ENCODE data around the gene USP27X. TPM values are rescaled to one million over a fixed set of nuclear protein-coding genes. Genes with fewer than 3 reads are reported as not detected.

Gene USP27X
- total RNA-seq, 1 donor from 2014 or later, result 2.7 TPM

GRCh38 chrX:49922291-49923241 is 43.3 kb downstream of the USP27X start, which contains the start of gene CLCN5:
TSS of gene CLCN5 (plus strand) at chrX:49922596. CDS start at chrX:49925299, 2,703 bp downstream.
- peak within 1 kb of the TSS; percentile 87 for H2AFZ ChIP-seq (ENCODE audit: low read depth, low read length)
- H3K9ac ChIP-seq (ENCODE audit: low read length), result peak within 1 kb of the TSS; percentile 83
- no peaks in the 10 kb centered on the region for H4K20me1 ChIP-seq (ENCODE audit: insufficient read depth, low read length)
- Mint-ChIP-seq H3K27ac (ENCODE audit: unreplicated experiment) (peak within 1 kb of the TSS; percentile 80), H3K4me1 (ENCODE audit: low read depth, unreplicated experiment) (peaks cover 12% of the 10 kb centered on the region), H3K9me3 (ENCODE audit: unreplicated experiment) (no peaks in the 10 kb centered on the region), H3K27me3 (ENCODE audit: low read depth, unreplicated experiment) (no peaks in the 10 kb centered on the region), H3K36me3 (ENCODE audit: low read depth, unreplicated experiment) (no peaks in the 10 kb centered on the region), H3K4me3 (ENCODE audit: unreplicated experiment) (peak within 1 kb of the TSS; percentile 90)
- peak within 1 kb of the TSS; percentile 80 for H3K4me3 ChIP-seq (ENCODE audit: insufficient read depth, low read depth, low read length)
- DNase-seq (ENCODE audit: low read depth) (peak; percentile 79), FAIRE-seq (no peak)
- peak within 1 kb of the TSS; percentile 42 for H3K27ac ChIP-seq (ENCODE audit: low read depth, low read length)
- peaks cover 2% of the 10 kb centered on the region for H3K4me1 ChIP-seq (ENCODE audit: insufficient read depth, low read length)
- H3K4me2 ChIP-seq (ENCODE audit: low read length), result peak within 1 kb of the TSS; percentile 96
- H3K27me3 ChIP-seq (ENCODE audit: insufficient read depth, low read length), result no peaks in the 10 kb centered on the region
- TF ChIP-seq CTCF (IDR thresholded peaks at IDR 0.05; ENCODE audit: insufficient read depth, low read depth, low read length), result no peak
- no peaks in the 10 kb centered on the region for H3K79me2 ChIP-seq (ENCODE audit: insufficient read depth, low read length)
- no peaks in the 10 kb centered on the region for H3K9me3 ChIP-seq (ENCODE audit: insufficient read depth, low read depth, low read length)
- H3K36me3 ChIP-seq (ENCODE audit: insufficient read depth, low read length), result no peaks in the 10 kb centered on the region

GRCh38 chrX:49925176-49925575 is 45.9 kb downstream of the USP27X start:
- no peaks in the 10 kb centered on the region for H3K9me3 ChIP-seq (ENCODE audit: insufficient read depth, low read depth, low read length)
- H3K4me3 Mint-ChIP-seq (ENCODE audit: unreplicated experiment), result no peak overlapping the region
- no peak overlapping the region for H3K4me3 ChIP-seq (ENCODE audit: insufficient read depth, low read depth, low read length)
- no peaks in the 10 kb centered on the region for H3K9me3 Mint-ChIP-seq (ENCODE audit: unreplicated experiment)
- H3K36me3 Mint-ChIP-seq (ENCODE audit: low read depth, unreplicated experiment), result no peaks in the 10 kb centered on the region
- no peaks in the 10 kb centered on the region for H3K27me3 Mint-ChIP-seq (ENCODE audit: low read depth, unreplicated experiment)
- H3K9ac ChIP-seq (ENCODE audit: low read length), result no peak overlapping the region
- no peak overlapping the region for H3K27ac Mint-ChIP-seq (ENCODE audit: unreplicated experiment)
- H3K36me3 ChIP-seq (ENCODE audit: insufficient read depth, low read length), result no peaks in the 10 kb centered on the region
- H2AFZ ChIP-seq (ENCODE audit: low read depth, low read length), result no peak overlapping the region
- no peaks in the 10 kb centered on the region for H4K20me1 ChIP-seq (ENCODE audit: insufficient read depth, low read length)
- no peak for FAIRE-seq
- no peak for DNase-seq (ENCODE audit: low read depth)
- H3K79me2 ChIP-seq (ENCODE audit: insufficient read depth, low read length), result no peaks in the 10 kb centered on the region
- H3K4me1 ChIP-seq (ENCODE audit: insufficient read depth, low read length), result peaks cover 2% of the 10 kb centered on the region
- TF ChIP-seq EZH2 (IDR thresholded peaks at IDR 0.05; ENCODE audit: insufficient read depth, low read length), result no peak
- no peak for TF ChIP-seq CTCF (IDR thresholded peaks at IDR 0.05; ENCODE audit: insufficient read depth, low read depth, low read length)
- no peaks in the 10 kb centered on the region for H3K27me3 ChIP-seq (ENCODE audit: insufficient read depth, low read length)
- no peak overlapping the region for H3K4me2 ChIP-seq (ENCODE audit: low read length)
- H3K27ac ChIP-seq (ENCODE audit: low read depth, low read length), result no peak overlapping the region
- H3K4me1 Mint-ChIP-seq (ENCODE audit: low read depth, unreplicated experiment), result peaks cover 12% of the 10 kb centered on the region

- Histone ChIP-seq H3K9ac (ENCODE audit: low read length) (no peak overlapping the region), H3K4me3 (ENCODE audit: insufficient read depth, low read depth, low read length) (no peak overlapping the region), H3K27ac (ENCODE audit: low read depth, low read length) (no peak overlapping the region), H3K4me2 (ENCODE audit: low read length) (no peak overlapping the region), H2AFZ (ENCODE audit: low read depth, low read length) (no peak overlapping the region), H4K20me1 (ENCODE audit: insufficient read depth, low read length) (no peaks in the 10 kb centered on the region), H3K9me3 (ENCODE audit: insufficient read depth, low read depth, low read length) (no peaks in the 10 kb centered on the region), H3K36me3 (ENCODE audit: insufficient read depth, low read length) (no peaks in the 10 kb centered on the region), H3K27me3 (ENCODE audit: insufficient read depth, low read length) (no peaks in the 10 kb centered on the region), H3K79me2 (ENCODE audit: insufficient read depth, low read length) (no peaks in the 10 kb centered on the region), H3K4me1 (ENCODE audit: insufficient read depth, low read length) (no peaks in the 10 kb centered on the region)
- Mint-ChIP-seq H3K27ac (ENCODE audit: unreplicated experiment) (no peak overlapping the region), H3K9me3 (ENCODE audit: unreplicated experiment) (no peaks in the 10 kb centered on the region), H3K27me3 (ENCODE audit: low read depth, unreplicated experiment) (no peaks in the 10 kb centered on the region), H3K4me3 (ENCODE audit: unreplicated experiment) (no peak overlapping the region), H3K4me1 (ENCODE audit: low read depth, unreplicated experiment) (peaks cover 8% of the 10 kb centered on the region), H3K36me3 (ENCODE audit: low read depth, unreplicated experiment) (peaks cover 2% of the 10 kb centered on the region)
- DNase-seq (ENCODE audit: low read depth), result no peak
- FAIRE-seq, result no peak
- TF ChIP-seq EZH2 (IDR thresholded peaks at IDR 0.05; ENCODE audit: insufficient read depth, low read length) (no peak), CTCF (IDR thresholded peaks at IDR 0.05; ENCODE audit: insufficient read depth, low read depth, low read length) (no peak)
Measured at GRCh38 chrX:49930039-49930438, 50.8 kb downstream of the USP27X start.

All from astrocyte (in vitro differentiated cells and primary cell).